T1000 (cell line): Measurements from ENCODE around the gene TCIRG1.
"Not testable (repeated sequence)": the region's sequence is repeated elsewhere in the genome, so short reads cannot be mapped to it uniquely, and the experiment has no call there.

ENCODE experiments used
- DNase-seq: peaks from one replicate; lab custom pipeline; 2025; ENCODE audit warnings: mixed read lengths; lab: John Stamatoyannopoulos, UW

TCIRG1 gene

GRCh38 chr11:68083517-68083916 lies 44.7 kb downstream of the TCIRG1 start:
- no peak for DNase-seq

- DNase-seq = no peak
These were observed 50.9 kb downstream of the TCIRG1 start for GRCh38 chr11:68089679-68090078.

GRCh38 chr11:68090287-68090686 lies 51.5 kb downstream of the TCIRG1 start:
- no peak for DNase-seq

- no peak for DNase-seq
These were observed 51.9 kb downstream of the TCIRG1 start for GRCh38 chr11:68090706-68091105.

- DNase-seq = no peak
These were observed 53.6 kb downstream of the TCIRG1 start for GRCh38 chr11:68092411-68092810.

GRCh38 chr11:68092946-68093345 lies 54.1 kb downstream of the TCIRG1 start:
- not testable (repeated sequence) for DNase-seq

GRCh38 chr11:68093565-68093964 lies 54.7 kb downstream of the TCIRG1 start:
- DNase-seq = no peak

- no peak for DNase-seq
These were observed 58.1 kb downstream of the TCIRG1 start for GRCh38 chr11:68096962-68097361.

- no peak for DNase-seq
These were observed 60.2 kb downstream of the TCIRG1 start for GRCh38 chr11:68099057-68099456.

- no peak for DNase-seq
These were observed 60.9 kb downstream of the TCIRG1 start for GRCh38 chr11:68099474-68100405.
